SKM-1 treated with dmso at 0.1 percent for 144 hours (cell line): Measurements from ENCODE around the gene ADAMTS2.
"Not testable (repeated sequence)": the region's sequence is repeated elsewhere in the genome, so short reads cannot be mapped to it uniquely, and the experiment has no call there.

Experiments
- DNase-seq: peaks from one replicate; lab custom pipeline; 2025; ENCODE audit not compliant: unreplicated experiment; lab: John Stamatoyannopoulos, UW

The ADAMTS2 gene

DNA sequence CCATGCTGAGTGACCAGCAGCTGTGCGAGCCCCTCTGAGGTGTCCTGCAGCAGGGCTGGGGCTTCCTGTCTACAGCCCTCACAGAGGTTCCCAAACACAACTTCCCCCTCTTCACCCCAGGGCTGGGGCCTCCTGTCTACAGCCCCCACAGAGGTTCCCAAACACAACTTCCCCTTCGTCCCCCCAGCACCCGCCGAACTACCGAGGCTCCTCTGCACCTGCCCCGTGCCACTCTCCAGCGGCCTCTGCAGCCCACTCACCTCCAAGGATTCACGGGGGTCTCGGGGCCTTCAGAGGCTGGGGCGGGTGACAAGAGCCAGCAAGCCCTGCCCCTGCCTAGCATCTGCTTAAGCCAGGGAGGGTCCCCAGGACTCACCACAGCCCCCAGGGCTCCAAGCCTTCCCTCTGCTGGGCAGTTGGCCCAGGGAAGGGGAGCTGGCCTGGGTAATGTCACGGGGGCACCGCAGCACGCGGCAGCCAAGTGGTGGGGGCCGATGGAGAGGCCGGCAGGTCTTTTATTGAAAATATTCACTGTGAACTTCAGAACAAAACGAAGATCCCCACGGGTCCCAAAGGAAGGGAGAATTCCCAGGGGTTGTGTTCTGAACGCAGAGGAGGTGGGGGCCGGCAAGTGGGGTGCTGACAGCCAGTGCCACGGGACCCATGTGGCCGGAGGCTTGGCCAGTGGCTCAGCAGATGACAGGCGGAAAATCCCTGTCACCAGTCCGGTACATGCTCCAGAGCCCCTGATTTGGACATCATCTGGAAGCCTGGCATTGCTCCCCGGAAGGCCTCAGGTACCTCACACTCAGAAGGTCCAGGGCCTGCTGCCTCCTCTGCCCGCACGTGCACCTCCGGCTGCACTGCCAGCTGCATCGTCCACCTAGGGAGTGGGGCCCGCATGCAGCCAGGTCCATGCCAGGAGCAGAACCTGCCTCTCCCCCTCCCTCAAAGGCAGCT lies 125.3 kb downstream of the ADAMTS2 start:
- DNase-seq, result peak; percentile 3

DNA sequence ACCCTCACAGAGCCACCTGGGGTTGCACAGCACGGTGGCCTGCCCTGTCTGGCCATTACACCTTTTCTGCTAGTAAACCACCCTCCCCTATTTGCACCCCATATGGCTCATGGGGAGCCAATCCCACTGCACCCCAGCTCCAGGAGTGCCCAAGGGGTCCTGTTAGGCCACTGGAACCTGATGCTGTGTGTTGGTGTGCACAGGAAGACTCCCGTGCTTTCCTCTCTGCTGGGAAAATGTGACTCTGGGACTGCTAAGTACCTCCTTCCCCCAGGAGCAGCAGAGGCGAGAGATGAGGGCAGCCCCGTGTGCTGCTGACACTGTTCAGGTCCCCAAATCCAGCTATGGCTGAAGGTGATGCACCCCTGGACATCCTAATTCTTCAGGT lies 126.3 kb downstream of the ADAMTS2 start:
- DNase-seq, result no peak

DNA sequence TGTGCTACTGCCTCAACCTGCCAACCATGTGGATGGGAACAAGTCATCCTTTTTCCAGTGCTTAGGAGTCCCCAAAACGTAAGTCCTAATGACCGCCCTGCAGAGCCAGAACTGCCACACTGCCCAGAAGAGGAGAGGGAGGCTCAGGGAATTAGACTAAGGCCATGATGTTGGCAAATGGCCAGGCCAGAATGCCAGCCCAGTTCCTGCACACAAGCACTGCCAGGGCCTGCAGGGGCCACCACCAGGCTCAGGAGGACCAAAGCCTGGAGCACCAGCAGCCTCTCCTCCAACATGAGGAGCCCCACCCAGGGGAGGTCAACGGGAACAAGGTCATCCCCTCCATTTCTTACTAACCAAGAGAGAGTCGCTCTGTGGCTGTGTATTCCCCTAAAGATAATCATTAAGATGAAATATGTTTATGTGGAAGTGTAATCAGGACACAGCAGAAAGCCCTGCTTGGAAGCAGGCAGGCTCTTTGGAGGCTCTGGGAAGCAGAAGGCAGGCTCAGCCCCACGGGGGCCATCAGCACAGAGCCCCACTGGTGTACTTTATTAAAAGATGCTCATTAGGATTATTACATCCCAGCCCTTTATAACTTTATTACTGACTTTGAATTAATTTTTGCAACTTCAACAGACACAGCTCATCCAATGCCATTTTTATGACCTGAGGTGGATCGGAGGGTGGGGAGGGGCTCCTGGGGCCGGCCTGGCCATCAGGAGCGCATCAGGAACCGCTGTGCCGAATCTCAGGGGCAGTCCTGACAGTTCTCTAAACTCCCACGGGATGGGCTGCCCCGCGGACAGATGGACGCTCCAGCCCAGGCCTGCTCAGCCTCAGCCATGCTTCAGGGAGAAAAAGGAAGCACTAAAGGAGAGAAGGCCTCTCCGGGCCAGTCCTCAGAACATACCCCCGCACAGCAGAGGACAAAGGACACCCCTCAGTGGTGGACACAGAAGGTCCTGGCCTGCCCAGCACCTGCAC lies 127.0 kb downstream of the ADAMTS2 start:
- no peak for DNase-seq

DNA sequence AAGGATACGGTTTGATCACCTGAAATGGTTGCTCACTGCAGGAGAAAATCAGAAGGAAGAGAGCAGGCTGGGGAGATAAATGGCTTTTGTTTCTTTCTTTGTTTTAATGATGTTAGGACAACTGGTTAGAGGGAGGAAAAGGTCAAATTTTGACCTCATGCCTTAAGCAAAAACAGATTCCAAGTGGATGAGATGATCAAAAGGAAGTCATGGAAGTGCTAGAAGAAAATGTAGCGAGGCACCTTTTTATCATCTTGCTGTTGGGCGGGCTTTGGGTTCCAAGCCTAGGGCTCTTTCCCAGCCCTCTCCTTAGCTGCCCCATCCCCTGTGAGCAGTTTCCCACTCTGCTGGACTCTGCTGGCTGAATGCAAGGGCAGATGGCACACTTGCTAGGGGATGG lies 127.9 kb downstream of the ADAMTS2 start:
- DNase-seq, result no peak

DNA sequence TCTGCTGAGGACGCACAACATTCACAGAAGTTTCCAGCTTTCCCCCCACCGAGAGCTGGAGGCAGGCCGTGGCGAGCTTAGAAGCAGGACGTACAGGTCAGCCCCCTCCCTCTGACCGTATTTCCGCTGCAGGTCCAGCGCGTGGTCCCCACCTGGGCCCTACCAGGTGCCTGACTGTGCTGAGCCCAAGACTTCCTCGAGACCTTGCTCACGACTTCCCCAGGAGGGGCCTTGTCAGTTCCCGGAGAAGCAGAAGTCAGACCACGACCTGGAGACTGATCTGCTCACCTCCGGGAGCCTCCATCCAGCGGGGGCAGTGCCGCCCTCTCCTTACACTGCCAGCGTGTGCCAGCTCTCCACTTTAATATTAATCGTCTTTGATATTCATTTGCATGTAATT lies 128.9 kb downstream of the ADAMTS2 start:
- not testable (repeated sequence) for DNase-seq

DNA sequence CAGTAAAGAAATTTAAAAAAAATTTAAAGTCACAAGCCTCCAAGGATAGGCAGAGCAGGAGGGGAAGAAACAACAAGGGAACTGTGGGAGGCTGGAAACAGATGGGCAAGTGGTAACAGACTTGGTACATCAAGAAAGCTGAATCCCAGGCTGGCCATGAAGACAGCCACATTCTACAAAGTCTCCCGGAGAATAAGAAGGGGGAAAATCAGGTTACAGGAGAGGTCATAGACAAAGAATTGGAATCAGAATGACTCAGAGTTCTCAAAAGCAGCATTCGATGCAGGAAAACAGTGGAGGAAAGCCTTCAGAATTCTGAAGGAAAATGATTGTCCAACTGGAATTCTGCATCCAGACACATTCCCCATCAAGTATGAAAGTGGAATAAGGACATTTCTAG lies 129.7 kb downstream of the ADAMTS2 start:
- DNase-seq, result no peak

DNA sequence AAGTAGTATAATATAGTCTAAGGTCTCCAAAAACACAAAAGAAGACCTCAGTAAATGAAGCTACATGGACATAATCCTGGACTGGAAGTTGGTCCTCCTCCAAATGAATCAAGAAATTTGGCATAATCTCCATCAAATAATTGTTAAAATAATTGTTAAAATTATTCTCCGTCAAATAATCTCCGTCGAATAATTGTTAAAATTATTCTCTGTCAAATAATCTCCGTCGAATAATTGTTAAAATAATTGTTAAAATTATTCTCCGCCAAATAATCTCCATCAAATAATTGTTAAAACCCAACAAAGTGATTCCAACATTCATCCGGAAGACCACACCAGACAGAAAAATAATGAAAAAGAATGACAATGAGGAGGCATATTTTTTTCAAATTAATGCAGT lies 130.6 kb downstream of the ADAMTS2 start:
- no peak for DNase-seq

DNA sequence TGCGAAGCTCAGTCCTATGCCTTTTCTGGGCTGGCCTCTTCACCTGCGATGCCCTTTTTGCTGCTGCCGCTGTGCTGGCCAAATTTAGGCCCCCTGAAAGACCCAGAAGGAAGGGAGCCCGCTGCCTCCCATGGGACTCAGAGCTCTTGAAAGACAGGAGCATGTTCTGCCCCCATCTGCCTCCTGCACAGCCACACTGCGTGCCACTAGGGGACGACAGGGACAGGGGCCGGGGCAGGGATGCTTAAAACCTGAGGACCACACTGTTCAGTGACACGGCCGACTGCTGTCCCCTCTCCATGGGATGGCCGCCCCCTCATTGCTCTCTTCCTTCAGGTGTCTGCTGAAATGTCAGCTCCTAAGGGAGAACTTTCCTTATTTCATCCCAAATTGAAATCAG lies 132.4 kb downstream of the ADAMTS2 start:
- DNase-seq, result no peak

DNA sequence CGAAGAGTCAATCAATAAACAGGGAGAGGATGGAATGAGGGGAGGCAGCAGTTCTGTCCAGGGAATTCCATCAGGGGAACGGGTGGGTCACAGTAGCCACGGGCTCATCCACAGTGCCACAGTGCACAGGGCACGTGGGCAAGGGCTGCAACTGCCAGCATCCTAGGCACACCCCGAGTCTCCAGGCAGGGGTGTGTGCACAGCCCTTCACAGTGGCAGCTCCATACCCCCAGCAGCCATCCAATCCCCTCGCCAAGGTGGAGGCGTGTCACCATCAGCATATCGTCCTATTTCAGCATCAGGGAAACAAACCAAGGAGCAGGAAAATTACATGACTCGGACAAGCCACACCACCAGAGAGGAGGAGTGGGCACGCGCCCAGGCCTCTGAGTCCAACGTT lies 133.6 kb downstream of the ADAMTS2 start:
- no peak for DNase-seq

DNA sequence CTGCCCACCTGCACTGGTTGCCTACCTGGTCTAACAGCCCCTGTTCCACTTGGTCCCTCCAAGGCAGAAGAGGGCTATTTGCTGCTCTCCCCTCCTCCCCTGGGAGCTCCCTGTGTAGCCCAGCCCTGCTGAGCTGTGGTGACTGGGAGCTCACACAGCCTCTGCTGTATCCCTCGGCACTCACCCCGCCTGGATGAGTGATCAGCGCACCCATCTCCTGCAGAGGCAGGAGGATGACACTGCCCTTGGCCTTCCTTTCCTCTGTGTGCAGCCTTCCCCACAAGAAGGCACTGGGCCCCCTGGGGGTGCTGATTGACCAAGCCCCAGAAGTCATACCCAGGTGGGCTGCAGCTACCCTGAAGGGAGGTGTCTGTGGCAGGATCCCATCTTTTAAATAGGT lies 134.2 kb downstream of the ADAMTS2 start:
- no peak for DNase-seq

DNA sequence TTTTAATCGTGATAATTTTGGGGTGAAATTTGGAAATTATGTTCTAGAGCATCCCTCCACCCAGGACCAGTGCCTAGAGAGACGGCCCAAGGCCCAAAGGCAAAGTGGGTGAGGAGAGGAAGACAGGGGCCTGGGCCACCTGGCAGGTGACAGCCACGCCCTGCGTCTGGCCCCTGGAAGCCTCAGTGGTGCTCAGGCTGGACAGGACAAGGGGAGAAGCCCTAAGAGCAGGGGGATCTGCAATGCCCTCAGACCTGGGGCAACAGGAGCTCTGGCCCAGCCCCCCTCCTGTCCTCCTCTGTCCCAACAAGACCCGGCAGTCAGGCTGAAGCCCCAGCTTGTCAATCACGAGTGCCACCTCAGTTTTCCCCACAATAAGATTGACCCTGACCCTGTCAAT lies 134.8 kb downstream of the ADAMTS2 start:
- DNase-seq, result no peak

DNA sequence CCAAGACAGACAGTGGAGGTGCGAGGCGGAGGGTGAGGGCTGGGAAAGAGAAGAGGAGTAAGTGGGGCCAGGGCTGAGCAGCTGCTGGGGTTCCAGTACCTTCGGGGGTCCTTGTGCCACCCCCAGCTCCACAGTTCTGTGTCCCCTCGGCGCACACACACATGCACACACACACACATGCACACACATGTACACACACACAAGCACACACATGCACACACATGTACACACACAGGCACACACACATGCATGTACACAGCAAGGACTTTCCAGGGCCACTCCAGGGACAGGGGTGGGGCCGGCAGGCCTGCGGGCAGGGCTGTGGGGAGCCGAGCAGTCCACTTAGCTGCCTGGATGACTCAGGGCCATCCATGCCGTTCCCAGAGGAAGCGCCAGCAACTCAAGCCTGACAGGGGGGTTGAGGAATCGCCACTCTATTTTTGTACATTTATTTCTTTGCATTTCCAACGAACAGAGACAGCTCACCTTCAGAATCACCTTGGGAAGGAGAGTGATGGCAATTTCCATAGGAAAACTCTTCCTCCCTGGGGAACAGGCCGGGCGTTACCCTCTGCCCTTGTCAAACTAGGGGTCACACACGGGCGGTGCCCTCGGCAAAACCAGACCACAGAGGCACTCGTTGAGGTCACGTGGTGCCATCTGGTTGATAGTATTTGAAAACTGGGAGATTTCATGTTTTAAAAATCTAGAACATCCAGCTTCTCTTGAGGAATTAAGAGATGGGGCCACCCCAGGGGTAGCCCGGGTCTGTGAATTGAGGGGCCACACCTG lies 135.7 kb downstream of the ADAMTS2 start:
- DNase-seq, result no peak

DNA sequence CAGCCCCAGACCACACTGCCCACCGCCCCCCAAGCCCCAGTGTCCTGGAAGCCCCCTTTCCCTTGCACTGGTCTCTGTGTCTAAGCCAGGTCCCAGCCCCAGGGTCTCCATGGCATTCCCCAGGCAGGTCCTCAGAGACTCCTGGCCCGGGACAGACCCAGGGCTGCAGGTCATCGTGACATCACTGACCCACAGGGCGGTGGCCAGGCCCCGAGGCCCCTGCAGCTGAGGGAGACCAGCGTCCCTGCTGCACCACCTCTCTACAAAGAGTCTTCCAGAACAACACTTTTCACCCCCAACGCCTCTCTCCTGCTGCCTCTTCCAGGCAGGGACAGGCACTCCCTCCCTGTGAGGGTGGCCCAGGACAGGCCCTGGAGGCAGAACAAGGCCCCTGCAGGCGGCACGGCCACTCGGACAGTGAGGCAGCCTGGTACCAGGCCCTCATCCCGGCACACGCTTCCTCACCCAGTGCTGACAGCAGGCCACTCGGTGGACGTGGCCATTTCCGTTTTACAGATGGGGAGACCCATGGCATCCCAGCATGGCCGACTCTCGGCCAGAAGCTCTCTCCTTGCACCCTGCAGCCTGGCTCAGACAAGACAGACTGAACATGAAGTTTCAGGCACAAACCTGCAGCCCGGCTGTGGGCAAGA lies 136.4 kb downstream of the ADAMTS2 start:
- DNase-seq, result no peak

DNA sequence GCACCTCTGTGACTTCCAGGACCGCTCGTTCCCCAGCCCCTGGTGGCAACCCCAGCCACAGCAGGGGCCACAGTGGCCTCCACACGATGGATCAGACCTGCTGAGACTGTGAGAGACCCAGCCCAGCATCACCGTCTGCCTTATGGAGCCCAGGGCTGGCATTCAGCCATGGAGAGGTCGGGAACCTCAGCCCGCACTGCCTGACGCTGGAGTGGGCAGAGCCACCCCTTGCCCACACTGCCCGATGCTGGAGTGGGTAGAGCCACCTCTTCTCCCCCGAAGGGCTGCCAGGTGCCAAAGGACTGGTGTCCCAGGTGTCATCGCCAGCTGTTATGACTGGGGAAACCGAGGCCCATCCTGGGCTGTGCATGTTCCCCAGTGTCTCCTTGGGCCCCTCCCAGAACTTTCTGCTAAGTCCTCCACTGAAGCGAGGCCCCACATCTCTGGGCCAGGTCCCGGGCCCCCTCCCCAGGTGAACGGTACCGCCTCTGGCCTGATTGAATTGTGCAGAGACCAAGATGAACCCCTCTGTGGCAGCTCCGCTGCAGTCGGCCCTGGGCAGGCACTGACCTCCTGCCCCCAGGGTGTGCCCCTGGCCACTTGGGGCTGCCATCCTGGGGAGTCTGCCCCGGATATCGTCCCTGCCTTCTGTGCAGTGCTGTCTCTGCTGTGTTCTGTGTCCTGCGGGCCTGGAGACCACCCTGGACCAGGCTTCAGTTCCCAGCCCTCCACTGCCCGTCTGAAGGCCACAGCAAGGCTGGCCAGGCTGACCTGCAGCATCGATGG lies 137.1 kb downstream of the ADAMTS2 start:
- DNase-seq, result no peak

DNA sequence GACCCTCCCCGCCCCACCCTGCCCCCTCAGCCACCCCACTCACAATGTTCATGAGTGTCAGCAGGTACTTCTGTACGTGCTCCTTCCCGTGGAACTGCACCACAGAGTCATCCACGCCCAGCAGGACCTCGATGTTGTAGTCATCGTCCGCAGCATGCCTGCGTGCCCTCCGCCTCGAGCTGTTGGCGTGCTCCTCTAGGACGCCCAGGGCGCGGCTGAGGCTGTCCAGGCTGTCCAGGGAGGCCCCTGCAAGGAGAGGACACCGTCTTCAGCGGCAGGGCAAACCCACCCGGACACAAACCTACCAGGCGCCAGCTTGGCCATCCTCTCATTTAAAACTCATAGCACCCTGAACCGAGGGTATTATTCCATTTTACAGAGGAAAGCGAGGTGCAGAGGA lies 137.8 kb downstream of the ADAMTS2 start:
- DNase-seq, result no peak

DNA sequence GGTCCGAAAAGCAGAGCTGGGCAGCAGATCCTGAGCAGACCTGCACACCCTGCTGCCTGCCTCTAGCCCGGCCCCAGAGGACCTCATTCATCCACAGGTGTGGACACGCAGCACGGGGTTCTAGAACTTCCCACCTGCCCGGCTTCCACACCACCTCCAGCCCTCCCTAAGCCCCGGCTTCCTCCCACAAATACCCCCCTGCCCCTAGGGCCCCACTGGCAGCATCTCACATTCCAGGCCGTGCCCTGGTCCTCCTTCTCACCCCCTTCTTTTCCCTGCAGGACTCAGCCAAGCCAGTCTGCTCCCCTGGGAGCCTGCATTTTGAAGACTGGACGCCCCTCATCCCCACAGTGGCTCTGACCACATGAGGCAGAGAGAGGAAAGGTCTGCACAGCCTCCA lies 138.9 kb downstream of the ADAMTS2 start:
- DNase-seq, result no peak

DNA sequence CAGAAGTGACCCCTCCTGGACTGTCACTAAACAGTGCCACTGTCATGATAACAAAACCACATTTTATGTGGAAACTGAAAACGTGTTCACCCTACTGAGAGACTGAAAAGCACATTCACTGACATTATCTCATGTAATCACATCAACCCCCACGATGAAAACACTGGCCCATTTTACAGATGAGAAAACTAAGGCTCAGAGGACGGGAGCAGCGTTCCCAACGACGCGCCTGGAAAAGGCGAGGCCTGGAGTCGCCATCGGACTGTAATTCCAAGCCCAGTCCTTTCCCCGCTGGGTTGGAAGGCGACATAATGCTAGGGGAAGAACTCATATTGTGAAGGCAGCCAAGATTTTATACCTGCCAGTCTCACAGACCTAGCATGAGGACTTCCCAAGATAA lies 140.0 kb downstream of the ADAMTS2 start:
- no peak for DNase-seq

DNA sequence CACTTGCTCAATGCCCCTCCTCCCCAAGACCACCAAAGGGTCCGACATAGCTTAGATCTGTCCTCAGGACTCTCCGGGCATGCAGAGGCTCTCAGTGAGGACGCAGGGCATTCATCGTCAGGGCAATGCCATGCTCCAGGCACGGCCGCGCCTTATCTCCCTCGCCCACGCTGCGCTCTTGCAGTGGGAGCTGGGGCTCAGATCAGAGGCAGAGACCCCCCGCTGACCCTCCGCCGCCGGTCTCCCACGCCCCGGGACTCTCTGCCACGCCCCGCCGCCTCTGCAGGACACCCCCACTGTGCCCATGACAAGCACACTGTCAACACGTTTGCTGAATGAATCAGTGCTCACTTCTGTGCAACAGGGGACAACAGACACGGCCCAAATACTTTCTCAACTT lies 140.7 kb downstream of the ADAMTS2 start:
- no peak for DNase-seq

DNA sequence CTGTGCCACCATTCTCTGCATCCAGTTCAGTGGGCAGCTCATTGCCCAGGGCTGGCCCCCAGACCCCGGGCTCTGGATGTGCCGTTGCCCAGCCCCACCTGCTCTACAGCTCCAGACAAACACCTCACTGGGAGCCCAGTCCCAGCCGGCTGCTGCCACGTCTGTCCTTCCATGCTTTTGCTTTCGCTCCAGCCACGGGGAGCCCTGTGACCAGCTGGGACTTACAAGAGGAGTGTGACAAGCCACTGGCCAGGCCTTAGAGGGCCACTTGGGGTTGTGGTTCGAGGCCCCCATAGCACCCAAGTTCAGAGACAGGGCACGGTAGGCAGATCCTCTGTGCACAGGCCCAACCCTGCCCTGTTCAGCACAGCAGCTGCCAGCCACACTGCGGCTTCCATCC lies 142.0 kb downstream of the ADAMTS2 start:
- no peak for DNase-seq

DNA sequence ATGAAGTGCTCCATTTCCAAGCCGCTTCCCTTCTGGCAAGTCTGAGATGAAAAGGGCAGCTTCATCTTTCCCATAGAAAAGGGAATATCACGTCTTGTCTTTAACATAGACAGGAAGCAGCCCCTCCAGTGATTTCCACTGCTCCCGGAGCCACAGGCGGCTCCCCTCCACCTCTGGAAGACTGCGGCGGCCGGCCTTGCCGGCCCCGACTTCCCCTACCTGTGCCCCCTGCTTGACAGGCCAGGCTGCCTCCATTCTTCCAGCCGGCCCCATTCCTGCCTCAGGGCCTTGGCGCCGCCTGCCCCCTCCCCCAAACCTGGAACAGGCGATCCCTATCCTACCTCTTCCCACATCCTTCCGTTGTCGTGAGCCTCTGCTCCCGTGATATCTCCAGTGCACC lies 143.3 kb downstream of the ADAMTS2 start:
- DNase-seq, result no peak
